KMS-11 (cell line): ENCODE measurements around the gene OSBPL10.

ENCODE experiments used
- H2AFZ ChIP-seq: fragments of 200-600 bp; sonication (generic); 2 replicates; pipeline ENCODE4 v1.6.1; 2016; ENCODE audit warnings: antibody characterized with exemption, mixed run types, low read depth
- H3K27ac ChIP-seq: fragments of 200-600 bp; sonication (generic); 2 replicates; pipeline ENCODE4 v1.6.1; 2016; ENCODE audit warnings: mild to moderate bottlenecking, mixed run types
- H3K27me3 ChIP-seq: fragments of 200-600 bp; sonication (generic); 2 replicates; pipeline ENCODE4 v1.6.1; 2017; ENCODE audit warnings: mild to moderate bottlenecking, low read depth, mixed run types, moderate library complexity; ENCODE audit not compliant: insufficient read depth
- H3K36me3 ChIP-seq: fragments of 200-600 bp; sonication (generic); 2 replicates; pipeline ENCODE4 v1.6.1; 2017; ENCODE audit warnings: mild to moderate bottlenecking, mixed run types; ENCODE audit not compliant: insufficient read depth
- H3K4me1 ChIP-seq: fragments of 200-600 bp; sonication (generic); 2 replicates; pipeline ENCODE4 v1.6.1; 2016; ENCODE audit warnings: mild to moderate bottlenecking, low read depth, mixed run types; ENCODE audit not compliant: poor library complexity, severe bottlenecking
- H3K4me2 ChIP-seq: fragments of 200-600 bp; sonication (generic); 2 replicates; pipeline ENCODE4 v1.7.0; 2016; ENCODE audit warnings: mild to moderate bottlenecking, mixed run types
- H3K4me3 ChIP-seq: fragments of 200-600 bp; sonication (generic); IDR thresholded peaks from 2 replicates; pipeline ENCODE4 v1.6.1; 2017; ENCODE audit warnings: low read depth, low read length, mixed read lengths; ENCODE audit not compliant: insufficient read depth
- H3K79me2 ChIP-seq: fragments of 200-600 bp; sonication (generic); 2 replicates; pipeline ENCODE4 v1.6.1; 2016; ENCODE audit warnings: low read depth, mixed run types; ENCODE audit not compliant: insufficient read depth
- H3K9ac ChIP-seq: fragments of 200-600 bp; sonication (generic); 2 replicates; pipeline ENCODE4 v1.6.1; 2016; ENCODE audit warnings: mild to moderate bottlenecking, mixed run types
- H4K20me1 ChIP-seq: fragments of 200-600 bp; sonication (generic); 2 replicates; pipeline ENCODE4 v1.6.1; 2016; ENCODE audit warnings: mild to moderate bottlenecking, mixed run types; ENCODE audit not compliant: insufficient read depth
- TF ChIP-seq, protein P1 (sequence below): fragments of 200-600 bp; sonication (generic); conservative IDR thresholded peaks from 2 replicates; pipeline ENCODE4 v1.6.1; 2017; ENCODE audit warnings: low read depth, mild to moderate bottlenecking, antibody characterized with exemption, low read length, moderate library complexity, mixed read lengths

OSBPL10 gene

DNA sequence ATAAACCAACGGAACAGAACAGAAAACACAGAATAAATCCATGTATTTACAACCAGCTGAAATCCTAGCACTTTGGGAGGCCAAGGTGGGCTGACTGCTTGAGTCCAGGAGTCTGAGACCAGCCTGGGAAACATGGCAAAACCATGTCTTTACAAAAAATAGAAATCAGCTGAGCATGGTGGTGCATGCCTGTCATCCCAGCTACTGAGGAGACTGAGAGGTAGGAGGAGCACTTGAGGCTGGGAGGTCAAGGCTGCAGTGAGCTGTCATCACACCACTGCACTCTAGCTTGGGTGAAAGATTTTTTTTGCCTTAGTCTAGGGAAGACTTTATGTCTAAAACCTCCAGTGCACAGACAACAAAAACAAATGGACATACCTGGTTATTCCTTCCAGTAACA is 327.6 kb downstream of the OSBPL10 start:
- H2AFZ ChIP-seq, result no peak overlapping the region
- no peaks in the 10 kb centered on the region for H3K27me3 ChIP-seq
- H3K4me2 ChIP-seq, result no peak overlapping the region
- H3K4me1 ChIP-seq, result no peaks in the 10 kb centered on the region
- H3K79me2 ChIP-seq, result no peaks in the 10 kb centered on the region
- H3K9ac ChIP-seq, result no peak overlapping the region
- H4K20me1 ChIP-seq, result no peaks in the 10 kb centered on the region
- no peak overlapping the region for H3K27ac ChIP-seq
- H3K36me3 ChIP-seq, result no peaks in the 10 kb centered on the region
- TF ChIP-seq, protein P1, sequence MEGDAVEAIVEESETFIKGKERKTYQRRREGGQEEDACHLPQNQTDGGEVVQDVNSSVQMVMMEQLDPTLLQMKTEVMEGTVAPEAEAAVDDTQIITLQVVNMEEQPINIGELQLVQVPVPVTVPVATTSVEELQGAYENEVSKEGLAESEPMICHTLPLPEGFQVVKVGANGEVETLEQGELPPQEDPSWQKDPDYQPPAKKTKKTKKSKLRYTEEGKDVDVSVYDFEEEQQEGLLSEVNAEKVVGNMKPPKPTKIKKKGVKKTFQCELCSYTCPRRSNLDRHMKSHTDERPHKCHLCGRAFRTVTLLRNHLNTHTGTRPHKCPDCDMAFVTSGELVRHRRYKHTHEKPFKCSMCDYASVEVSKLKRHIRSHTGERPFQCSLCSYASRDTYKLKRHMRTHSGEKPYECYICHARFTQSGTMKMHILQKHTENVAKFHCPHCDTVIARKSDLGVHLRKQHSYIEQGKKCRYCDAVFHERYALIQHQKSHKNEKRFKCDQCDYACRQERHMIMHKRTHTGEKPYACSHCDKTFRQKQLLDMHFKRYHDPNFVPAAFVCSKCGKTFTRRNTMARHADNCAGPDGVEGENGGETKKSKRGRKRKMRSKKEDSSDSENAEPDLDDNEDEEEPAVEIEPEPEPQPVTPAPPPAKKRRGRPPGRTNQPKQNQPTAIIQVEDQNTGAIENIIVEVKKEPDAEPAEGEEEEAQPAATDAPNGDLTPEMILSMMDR, result no peak
- H3K4me3 ChIP-seq, result no peak overlapping the region

DNA sequence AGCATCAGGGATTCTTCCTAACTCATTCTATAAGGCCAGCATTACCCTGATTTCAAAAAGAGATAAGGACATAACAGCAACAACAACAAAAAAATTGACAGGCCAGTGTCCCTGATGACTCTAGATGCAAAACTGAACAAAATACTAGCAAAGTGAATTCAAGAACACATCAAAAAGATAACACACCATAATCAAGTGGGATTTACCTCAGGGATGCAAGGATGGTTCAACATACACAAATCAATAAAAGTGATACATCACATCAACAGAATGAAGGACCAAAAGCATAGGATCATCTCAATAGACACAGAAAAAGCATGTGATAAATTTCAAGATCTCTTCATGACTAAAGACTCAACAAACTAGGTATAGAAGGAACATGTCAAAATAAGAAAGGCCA is 328.8 kb downstream of the OSBPL10 start:
- Histone ChIP-seq H3K4me1 (no peaks in the 10 kb centered on the region), H3K27me3 (no peaks in the 10 kb centered on the region), H2AFZ (no peak overlapping the region), H3K36me3 (no peaks in the 10 kb centered on the region), H3K9ac (no peak overlapping the region), H3K27ac (no peak overlapping the region), H3K4me3 (no peak overlapping the region), H4K20me1 (no peaks in the 10 kb centered on the region), H3K4me2 (no peak overlapping the region), H3K79me2 (no peaks in the 10 kb centered on the region)
- TF ChIP-seq, protein P1, result no peak

DNA sequence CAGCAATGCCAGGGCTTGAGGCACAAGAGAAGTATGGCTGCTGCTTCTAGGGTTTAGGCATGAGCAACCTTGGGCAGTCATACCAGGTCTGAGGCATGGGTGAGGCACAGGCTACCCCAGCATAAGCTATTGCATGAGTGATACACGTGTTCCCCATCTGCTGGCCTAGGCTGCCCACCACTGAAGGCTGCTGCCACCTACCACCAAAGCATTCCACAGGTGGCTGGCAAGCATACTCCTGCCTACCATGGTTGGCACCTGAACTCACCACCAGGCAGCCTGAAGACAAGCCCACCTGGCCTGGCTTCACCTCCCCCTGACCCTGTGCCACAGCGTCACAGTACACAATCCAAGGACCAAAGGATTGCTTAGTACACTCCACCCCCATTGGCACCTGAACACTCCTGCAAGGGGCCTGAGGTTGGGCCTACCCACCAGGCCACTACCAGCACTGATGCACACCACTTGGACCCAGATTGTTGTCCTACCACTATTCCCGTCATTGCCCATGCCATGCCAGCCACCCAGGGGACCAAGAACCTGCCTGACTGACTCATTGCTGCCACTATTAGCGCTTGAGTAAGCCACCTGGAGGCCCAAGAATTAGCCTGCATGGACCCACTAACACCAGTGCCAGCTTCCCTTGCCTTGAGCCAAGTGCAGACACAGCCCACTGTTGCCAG is 332.6 kb downstream of the OSBPL10 start:
- H3K27ac ChIP-seq, result no peak overlapping the region
- no peak overlapping the region for H3K9ac ChIP-seq
- no peaks in the 10 kb centered on the region for H3K27me3 ChIP-seq
- no peak overlapping the region for H3K4me3 ChIP-seq
- no peaks in the 10 kb centered on the region for H4K20me1 ChIP-seq
- H2AFZ ChIP-seq, result no peak overlapping the region
- H3K36me3 ChIP-seq, result no peaks in the 10 kb centered on the region
- H3K4me1 ChIP-seq, result no peaks in the 10 kb centered on the region
- no peak overlapping the region for H3K4me2 ChIP-seq
- TF ChIP-seq, protein P1, result no peak
- no peaks in the 10 kb centered on the region for H3K79me2 ChIP-seq

DNA sequence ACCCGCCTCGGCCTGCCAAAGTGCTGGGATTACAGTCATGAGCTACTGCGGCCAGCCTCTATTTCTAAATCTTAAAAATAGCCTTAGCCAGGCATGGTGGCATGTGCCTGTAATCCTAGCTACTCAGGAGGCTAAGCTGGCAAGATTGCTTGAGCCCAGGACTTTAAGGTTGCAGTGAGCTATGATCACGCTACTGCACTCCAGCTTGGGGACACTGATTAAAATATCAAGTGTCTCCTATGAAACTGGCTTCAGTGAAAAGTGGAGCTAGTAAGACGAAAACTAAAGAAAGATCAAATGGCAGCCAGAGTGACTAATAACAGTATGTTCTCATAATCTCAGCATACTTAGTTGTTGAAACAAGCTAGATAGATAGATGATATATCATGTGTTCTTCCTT is 335.8 kb downstream of the OSBPL10 start:
- no peaks in the 10 kb centered on the region for H3K4me1 ChIP-seq
- H3K4me3 ChIP-seq, result no peak overlapping the region
- TF ChIP-seq, protein P1, result no peak
- H2AFZ ChIP-seq, result no peak overlapping the region
- H3K4me2 ChIP-seq, result no peak overlapping the region
- H4K20me1 ChIP-seq, result no peaks in the 10 kb centered on the region
- no peaks in the 10 kb centered on the region for H3K27me3 ChIP-seq
- H3K36me3 ChIP-seq, result no peaks in the 10 kb centered on the region
- no peaks in the 10 kb centered on the region for H3K79me2 ChIP-seq
- H3K9ac ChIP-seq, result no peak overlapping the region
- H3K27ac ChIP-seq, result no peak overlapping the region
